Measurements from ENCODE around the gene UGT1A4.

The UGT1A4 gene

DNA sequence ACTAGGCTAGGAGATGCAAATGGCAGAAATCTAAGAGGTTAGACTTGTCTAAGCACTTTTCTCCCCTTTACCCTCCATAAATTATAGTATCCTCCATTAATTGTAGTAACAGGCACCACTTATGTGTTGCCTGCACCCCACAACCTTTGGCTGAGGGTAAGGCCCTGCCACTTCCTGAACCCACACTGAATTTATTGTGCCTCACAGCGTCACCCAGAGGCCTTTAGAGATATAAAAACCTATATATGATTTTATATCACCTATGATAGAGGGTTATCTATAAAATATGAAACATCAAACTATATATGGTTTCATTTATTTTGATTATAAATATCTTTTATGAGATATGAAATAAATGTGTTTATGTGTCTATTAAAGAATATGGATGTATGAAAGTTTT is 44.2 kb upstream of the UGT1A4 start:
- TF ChIP-seq EGR1 (IDR thresholded peaks at IDR 0.05) (no peak), NFIC (IDR thresholded peaks at IDR 0.05) (no peak), CREB1 (IDR thresholded peaks at IDR 0.05; ENCODE audit: low read depth) (no peak), YY1 (IDR thresholded peaks at IDR 0.05; ENCODE audit: low read depth) (no peak), TCF12 (IDR thresholded peaks at IDR 0.05; ENCODE audit: low read depth) (no peak), CEBPB (IDR thresholded peaks at IDR 0.05) (no peak), TEAD4 (IDR thresholded peaks at IDR 0.05) (no peak), RAD21 (IDR thresholded peaks at IDR 0.05; ENCODE audit: low read depth) (no peak), TAF1 (IDR thresholded peaks at IDR 0.05; ENCODE audit: low read depth) (no peak), ZBTB7A (IDR thresholded peaks at IDR 0.05; ENCODE audit: low read depth) (no peak)
- TF ChIP-seq, protein P1, sequence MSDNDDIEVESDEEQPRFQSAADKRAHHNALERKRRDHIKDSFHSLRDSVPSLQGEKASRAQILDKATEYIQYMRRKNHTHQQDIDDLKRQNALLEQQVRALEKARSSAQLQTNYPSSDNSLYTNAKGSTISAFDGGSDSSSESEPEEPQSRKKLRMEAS (IDR thresholded peaks at IDR 0.05) = no peak

DNA sequence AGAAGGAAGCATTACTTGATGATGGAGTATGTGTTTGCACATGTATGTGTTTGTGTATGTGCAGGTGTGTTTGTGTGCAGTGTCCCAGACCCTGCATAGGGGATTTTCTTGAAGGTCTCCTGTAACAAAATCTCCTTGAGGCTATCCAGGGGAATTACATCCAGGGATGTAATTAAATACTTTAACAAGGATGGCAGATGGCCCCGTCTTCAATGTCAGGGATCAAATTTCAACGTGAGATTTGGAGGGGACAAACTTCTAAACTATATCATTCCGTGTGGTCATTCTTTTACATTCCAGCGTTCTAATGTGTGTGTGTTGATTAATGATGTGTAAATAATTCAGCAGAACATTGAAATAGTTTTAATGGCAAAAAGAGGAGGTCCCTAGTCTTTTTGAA is 43.5 kb upstream of the UGT1A4 start:
- TF ChIP-seq, protein P2, sequence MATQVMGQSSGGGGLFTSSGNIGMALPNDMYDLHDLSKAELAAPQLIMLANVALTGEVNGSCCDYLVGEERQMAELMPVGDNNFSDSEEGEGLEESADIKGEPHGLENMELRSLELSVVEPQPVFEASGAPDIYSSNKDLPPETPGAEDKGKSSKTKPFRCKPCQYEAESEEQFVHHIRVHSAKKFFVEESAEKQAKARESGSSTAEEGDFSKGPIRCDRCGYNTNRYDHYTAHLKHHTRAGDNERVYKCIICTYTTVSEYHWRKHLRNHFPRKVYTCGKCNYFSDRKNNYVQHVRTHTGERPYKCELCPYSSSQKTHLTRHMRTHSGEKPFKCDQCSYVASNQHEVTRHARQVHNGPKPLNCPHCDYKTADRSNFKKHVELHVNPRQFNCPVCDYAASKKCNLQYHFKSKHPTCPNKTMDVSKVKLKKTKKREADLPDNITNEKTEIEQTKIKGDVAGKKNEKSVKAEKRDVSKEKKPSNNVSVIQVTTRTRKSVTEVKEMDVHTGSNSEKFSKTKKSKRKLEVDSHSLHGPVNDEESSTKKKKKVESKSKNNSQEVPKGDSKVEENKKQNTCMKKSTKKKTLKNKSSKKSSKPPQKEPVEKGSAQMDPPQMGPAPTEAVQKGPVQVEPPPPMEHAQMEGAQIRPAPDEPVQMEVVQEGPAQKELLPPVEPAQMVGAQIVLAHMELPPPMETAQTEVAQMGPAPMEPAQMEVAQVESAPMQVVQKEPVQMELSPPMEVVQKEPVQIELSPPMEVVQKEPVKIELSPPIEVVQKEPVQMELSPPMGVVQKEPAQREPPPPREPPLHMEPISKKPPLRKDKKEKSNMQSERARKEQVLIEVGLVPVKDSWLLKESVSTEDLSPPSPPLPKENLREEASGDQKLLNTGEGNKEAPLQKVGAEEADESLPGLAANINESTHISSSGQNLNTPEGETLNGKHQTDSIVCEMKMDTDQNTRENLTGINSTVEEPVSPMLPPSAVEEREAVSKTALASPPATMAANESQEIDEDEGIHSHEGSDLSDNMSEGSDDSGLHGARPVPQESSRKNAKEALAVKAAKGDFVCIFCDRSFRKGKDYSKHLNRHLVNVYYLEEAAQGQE (IDR thresholded peaks at IDR 0.05; ENCODE audit: low read depth) = no peak
- TF ChIP-seq, protein P3, sequence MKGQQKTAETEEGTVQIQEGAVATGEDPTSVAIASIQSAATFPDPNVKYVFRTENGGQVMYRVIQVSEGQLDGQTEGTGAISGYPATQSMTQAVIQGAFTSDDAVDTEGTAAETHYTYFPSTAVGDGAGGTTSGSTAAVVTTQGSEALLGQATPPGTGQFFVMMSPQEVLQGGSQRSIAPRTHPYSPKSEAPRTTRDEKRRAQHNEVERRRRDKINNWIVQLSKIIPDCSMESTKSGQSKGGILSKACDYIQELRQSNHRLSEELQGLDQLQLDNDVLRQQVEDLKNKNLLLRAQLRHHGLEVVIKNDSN (IDR thresholded peaks at IDR 0.05) = no peak
- TF ChIP-seq CREB1 (IDR thresholded peaks at IDR 0.05; ENCODE audit: low read depth) (no peak), TCF12 (IDR thresholded peaks at IDR 0.05; ENCODE audit: low read depth) (no peak), EGR1 (IDR thresholded peaks at IDR 0.05) (no peak)
- TF ChIP-seq, protein P1 (IDR thresholded peaks at IDR 0.05) = no peak

DNA sequence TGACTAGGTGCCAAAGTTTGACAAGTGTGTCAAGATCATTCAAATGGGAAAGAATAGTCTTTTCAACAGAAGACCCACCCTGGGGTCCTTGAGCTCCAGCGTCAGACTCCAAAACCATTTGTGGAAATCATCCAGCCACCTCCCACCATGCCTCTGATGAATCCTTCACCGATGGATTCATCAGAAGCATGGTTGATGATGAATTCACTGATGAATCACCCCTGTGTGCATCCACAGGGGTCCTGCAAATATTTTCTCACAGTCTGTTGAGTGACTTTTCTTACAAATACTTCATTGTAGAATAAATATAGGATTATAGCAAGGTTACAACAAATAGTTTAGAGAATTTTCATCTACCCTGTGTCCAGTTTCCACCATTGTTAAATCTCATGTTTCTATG is 42.5 kb upstream of the UGT1A4 start:
- TF ChIP-seq TEAD4 (IDR thresholded peaks at IDR 0.05) (no peak), CREB1 (IDR thresholded peaks at IDR 0.05; ENCODE audit: low read depth) (no peak), TAF1 (IDR thresholded peaks at IDR 0.05; ENCODE audit: low read depth) (no peak), FOXM1 (IDR thresholded peaks at IDR 0.05; ENCODE audit: borderline replicate concordance, low read depth) (no peak), RAD21 (IDR thresholded peaks at IDR 0.05; ENCODE audit: low read depth) (no peak), TCF12 (IDR thresholded peaks at IDR 0.05; ENCODE audit: low read depth) (no peak), EP300 (IDR thresholded peaks at IDR 0.05; ENCODE audit: borderline replicate concordance) (no peak), NFIC (IDR thresholded peaks at IDR 0.05) (no peak), ZBTB7A (IDR thresholded peaks at IDR 0.05; ENCODE audit: low read depth) (no peak), YY1 (IDR thresholded peaks at IDR 0.05; ENCODE audit: low read depth) (no peak), EGR1 (IDR thresholded peaks at IDR 0.05) (no peak), CEBPB (IDR thresholded peaks at IDR 0.05) (no peak)
- TF ChIP-seq, protein P1 (IDR thresholded peaks at IDR 0.05) = no peak
- TF ChIP-seq, protein P2 (IDR thresholded peaks at IDR 0.05; ENCODE audit: low read depth) = no peak
- TF ChIP-seq, protein P3 (IDR thresholded peaks at IDR 0.05) = no peak

DNA sequence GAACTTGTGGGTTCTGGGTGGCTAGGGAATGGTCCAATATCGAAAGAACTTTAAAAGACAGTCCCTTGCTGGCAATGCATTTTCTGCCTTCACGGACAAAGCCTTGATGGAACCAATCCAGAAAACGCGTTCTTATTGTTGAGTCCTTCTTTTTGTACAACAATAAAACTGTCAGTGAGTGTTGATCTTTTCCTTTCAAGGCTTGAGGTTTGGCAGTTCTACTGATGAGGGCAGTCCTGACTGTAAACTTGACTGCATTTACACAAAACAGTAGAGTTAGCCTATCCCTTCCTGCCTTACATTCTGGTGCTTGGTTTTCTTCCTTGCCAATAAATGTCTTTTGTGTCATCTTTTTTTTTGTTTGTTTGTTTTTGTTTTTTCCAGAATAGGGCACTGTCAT is 39.3 kb upstream of the UGT1A4 start:
- TF ChIP-seq, protein P2 (IDR thresholded peaks at IDR 0.05; ENCODE audit: low read depth) = no peak
- TF ChIP-seq ZBTB7A (IDR thresholded peaks at IDR 0.05; ENCODE audit: low read depth) (no peak), EGR1 (IDR thresholded peaks at IDR 0.05) (no peak), CREB1 (IDR thresholded peaks at IDR 0.05; ENCODE audit: low read depth) (no peak), EP300 (IDR thresholded peaks at IDR 0.05; ENCODE audit: borderline replicate concordance) (no peak), TAF1 (IDR thresholded peaks at IDR 0.05; ENCODE audit: low read depth) (no peak), TCF12 (IDR thresholded peaks at IDR 0.05; ENCODE audit: low read depth) (no peak), RAD21 (IDR thresholded peaks at IDR 0.05; ENCODE audit: low read depth) (no peak), TEAD4 (IDR thresholded peaks at IDR 0.05) (no peak), NFIC (IDR thresholded peaks at IDR 0.05) (no peak), FOXM1 (IDR thresholded peaks at IDR 0.05; ENCODE audit: borderline replicate concordance, low read depth) (no peak), YY1 (IDR thresholded peaks at IDR 0.05; ENCODE audit: low read depth) (no peak)
- TF ChIP-seq, protein P1 (IDR thresholded peaks at IDR 0.05) = no peak
